HepG2 (cell line): ENCODE data around the gene RARRES1. TPM values are rescaled to one million over a fixed set of nuclear protein-coding genes. Genes with fewer than 3 reads are reported as not detected.

Experiments used
- ATAC-seq: fragments of 200-7000 bp; cut with Tn5 transposase; 3 replicates; pipeline ENCODE4 v1.9.1; 2020; ENCODE audit warnings: mild to moderate bottlenecking, moderate library complexity
- BruUV-seq: library from RNA; stranded (reverse); fragments of 400-500 nt; replicated peaks from 2 replicates; lab custom pipeline; 2021; lab: Mats Ljungman, UMichigan
- CTCF ChIA-PET: fragments of 300-600 bp; formaldehyde crosslinking; extraction: SDS; loops from one replicate; lab custom pipeline; 2021; ENCODE audit warnings: low total read pairs, inconsistent platforms, low intra/inter-chr PET ratio; lab: Yijun Ruan, JAX
- POLR2A ChIA-PET: fragments of 350-600 bp; sonication (Branson Sonifier 250); formaldehyde crosslinking; loops from one replicate; lab custom pipeline; 2020; ENCODE audit warnings: antibody characterized with exemption, inconsistent platforms; lab: Yijun Ruan, JAX
- DNase-seq: peaks from one replicate; pipeline ENCODE4 v3.0.0-alpha.2; 2015; ENCODE audit warnings: low spot score
- FAIRE-seq: peaks from 3 replicates; lab custom pipeline; 2011; peaks lifted over from hg19 to GRCh38; lab: Jason Lieb, UNC
- H2AFZ ChIP-seq: one replicate; pipeline ENCODE4 v1.6.1; 2011; ENCODE audit warnings: low read length, inconsistent platforms
- H3K27ac ChIP-seq: fragments of 300-600 bp; 3 replicates; pipeline ENCODE4 v1.8.0; 2011; ENCODE audit warnings: mixed run types, mild to moderate bottlenecking, mixed read lengths, low read length, inconsistent platforms; ENCODE audit not compliant: insufficient read depth; ENCODE audit errors: extremely low read length
- H3K27me3 ChIP-seq, 2 experiments: fragments of 200-600 bp in 1 of 2; 2 replicates in 1 of 2; 3 replicates in 1 of 2; pipeline versions ENCODE4 v1.6.0 to v1.8.0; 2011; ENCODE audit warnings: low read length in 2 of 2, mild to moderate bottlenecking in 2 of 2, moderate library complexity in 2 of 2, inconsistent platforms in 1 of 2; ENCODE audit not compliant: insufficient read depth in 2 of 2, control insufficient read depth in 1 of 2
- H3K36me3 ChIP-seq, 2 experiments: fragments of 200-600 bp in 1 of 2; replicated peaks in 1 of 2; 2 replicates in 1 of 2; 3 replicates in 1 of 2; pipeline versions ENCODE4 v1.5.1 to v1.8.0; 2011; ENCODE audit warnings: low read length in 2 of 2, inconsistent platforms in 1 of 2; ENCODE audit not compliant: insufficient read depth in 2 of 2, control insufficient read depth in 1 of 2
- H3K4me1 ChIP-seq: 2 replicates; pipeline ENCODE4 v1.5.1; 2012; ENCODE audit warnings: low read length, inconsistent platforms; ENCODE audit not compliant: insufficient read depth
- H3K4me2 ChIP-seq: 2 replicates; pipeline ENCODE4 v1.6.0; 2011; ENCODE audit warnings: low read depth, low read length, inconsistent platforms
- H3K4me3 ChIP-seq, 3 experiments: fragments of 200-600 bp in 1 of 3; sonication (generic), shearing (Covaris generic) in 1 of 3; replicated peaks in 1 of 3; 2 replicates each; pipeline ENCODE4 v1.5.1; 2011 to 2016; ENCODE audit warnings: low read length in 3 of 3, inconsistent platforms in 2 of 3, low read depth in 2 of 3, mild to moderate bottlenecking in 2 of 3, control low read depth in 1 of 3, mixed read lengths in 1 of 3; ENCODE audit not compliant: insufficient read depth in 1 of 3
- H3K79me2 ChIP-seq: one replicate; pipeline ENCODE4 v1.6.1; 2011; ENCODE audit warnings: low read length, inconsistent platforms; ENCODE audit not compliant: insufficient read depth
- H3K9ac ChIP-seq: 2 replicates; pipeline ENCODE4 v1.6.0; 2011; ENCODE audit warnings: mild to moderate bottlenecking, low read depth, low read length, inconsistent platforms; ENCODE audit not compliant: insufficient read depth
- H3K9me3 ChIP-seq: 2 replicates; pipeline ENCODE4 v1.5.1; 2012; ENCODE audit warnings: mild to moderate bottlenecking, low read length
- H4K20me1 ChIP-seq: 2 replicates; pipeline ENCODE4 v1.6.0; 2011; ENCODE audit warnings: inconsistent platforms, mild to moderate bottlenecking, low read length, moderate library complexity; ENCODE audit not compliant: insufficient read depth
- IRF9 ChIP-seq: sonication (generic); formaldehyde crosslinking; IDR thresholded peaks from 2 replicates; pipeline ENCODE4 v1.8.0; 2022; ENCODE audit warnings: missing genetic modification reagents, mild to moderate bottlenecking, borderline replicate concordance
- ISL2 ChIP-seq: sonication (generic); formaldehyde crosslinking; IDR thresholded peaks from 2 replicates; pipeline ENCODE4 v1.5.0; 2020; ENCODE audit warnings: missing genetic modification reagents
- ZNF503 ChIP-seq: sonication (generic); formaldehyde crosslinking; IDR thresholded peaks from 2 replicates; pipeline ENCODE4 v1.4.0; 2020; ENCODE audit warnings: missing genetic modification reagents
- WGBS: methylation state at CpG from one replicate; pipeline ENCODE4 v1.1.6; 2017; ENCODE audit warnings: low lambda C conversion rate; 5-methylcytosine and 5-hydroxymethylcytosine counted together
- in situ Hi-C: cut with HindIII; loops from 2 replicates; pipeline ENCODE4 v1.10.0; 2017; ENCODE audit warnings: low pct_unique_long_range_greater_than_20kb; ENCODE audit not compliant: extremely low pct_ligation_motif_present
- intact Hi-C: fragments of 100-400 bp; cut with micrococcal nuclease; formaldehyde crosslinking; loops from one replicate; pipeline ENCODE4 v1.10.0; 2022; ENCODE audit not compliant: unreplicated experiment
- polyA plus RNA-seq, 8 experiments: library from polyadenylated mRNA; depleted of rRNA in 3 of 8; stranded (reverse) in 7 of 8; unstranded in 1 of 8; fragments of >200 nt; fragmentation: Illumina TruSeq in 4 of 8; extraction: Trizol in 4 of 8; gene quantifications; 2 replicates each; pipeline versions ENCODE4 v1.2.1 to v1.2.3, GENCODE V29; 2011 to 2016; ENCODE audit warnings: low read depth in 4 of 8, missing spikeins in 1 of 8, mixed read lengths in 1 of 8; ENCODE audit not compliant: insufficient read depth in 1 of 8
- total RNA-seq, 5 experiments: library from RNA; depleted of rRNA; stranded (reverse); fragments of >200 nt; fragmentation: Illumina TruSeq; extraction: Trizol; gene quantifications; 2 replicates each; pipeline ENCODE4 v1.2.3, GENCODE V29; 2016; ENCODE audit warnings: low read depth in 1 of 5

Gene RARRES1
- total and polyA plus RNA-seq, 2 of the 13 experiments (the other 11 are each of a cell fraction or from before 2014, with no cell fraction given) = not detected

GRCh38 chr3:158769549-158769948 lies 37.3 kb upstream of the RARRES1 start:
- FAIRE-seq = no peak
- H3K27ac ChIP-seq = peak overlapping the region; percentile 49
- no peak overlapping the region for H2AFZ ChIP-seq
- no peaks in the 10 kb centered on the region for H4K20me1 ChIP-seq
- no peak for DNase-seq
- no peaks in the 10 kb centered on the region for H3K27me3 ChIP-seq
- peak overlapping the region in 2 of 3 experiments; percentile 12 to 44; a peak in 3 of 6 replicates for H3K4me3 ChIP-seq
- H3K9me3 ChIP-seq = no peaks in the 10 kb centered on the region
- in situ Hi-C loops (no loop called here), intact Hi-C loops (loop anchor here (5.0 kb wide), 1 partner anchor 42 kb away; no protein-coding TSS in a partner anchor)
- H3K79me2 ChIP-seq = no peaks in the 10 kb centered on the region
- ChIA-PET POLR2A (no interaction called here), CTCF (no interaction called here)
- WGBS = 36% methylated on average over 4 of the region's 4 CpGs
- H3K36me3 ChIP-seq = no peaks in the 10 kb centered on the region
- ATAC-seq = no peak
- BruUV-seq = no TSS peak
- peaks cover 50% of the 10 kb centered on the region for H3K4me1 ChIP-seq
- H3K9ac ChIP-seq = no peak overlapping the region
- peak; percentile 2; the same call in 1 of the 2 replicates for TF ChIP-seq ISL2 (CRISPR knock-in tag)
- no peak for TF ChIP-seq IRF9 (CRISPR knock-in tag)
- TF ChIP-seq ZNF503 (CRISPR knock-in tag) = 0 out of 2 replicates have a peak, but pooled peaks have one; percentile 0
- peak overlapping the region; percentile 94 for H3K4me2 ChIP-seq
